IPS-15b (cell line): ENCODE results near the gene SOX4.

ENCODE experiments used
- H3K27me3 ChIP-seq: one replicate; pipeline ENCODE4 v1.6.1; 2013; ENCODE audit warnings: low read length; ENCODE audit not compliant: control insufficient read depth, insufficient read depth
- H3K36me3 ChIP-seq: one replicate; pipeline ENCODE4 v1.6.1; 2013; ENCODE audit warnings: low read length; ENCODE audit not compliant: control insufficient read depth, insufficient read depth
- H3K4me1 ChIP-seq: one replicate; pipeline ENCODE4 v1.6.1; 2013; ENCODE audit warnings: mild to moderate bottlenecking, low read length; ENCODE audit not compliant: control insufficient read depth, insufficient read depth
- H3K4me3 ChIP-seq: one replicate; pipeline ENCODE4 v1.5.1; 2013; ENCODE audit warnings: low read depth, low read length
- H3K9ac ChIP-seq: one replicate; pipeline ENCODE4 v1.6.1; 2013; ENCODE audit warnings: low read depth, mild to moderate bottlenecking, low read length
- H3K9me3 ChIP-seq: one replicate; pipeline ENCODE4 v1.6.1; 2013; ENCODE audit warnings: mild to moderate bottlenecking, low read length; ENCODE audit not compliant: control insufficient read depth, insufficient read depth

Gene SOX4

GRCh38 chr6:21628160-21628559 is 34.6 kb downstream of the SOX4 start:
- H3K4me1 ChIP-seq = no peaks in the 10 kb centered on the region
- H3K27me3 ChIP-seq = no peaks in the 10 kb centered on the region
- no peaks in the 10 kb centered on the region for H3K36me3 ChIP-seq
- no peak overlapping the region for H3K9ac ChIP-seq
- H3K4me3 ChIP-seq = no peak overlapping the region
- no peaks in the 10 kb centered on the region for H3K9me3 ChIP-seq

GRCh38 chr6:21633511-21634109 is 40.1 kb downstream of the SOX4 start:
- H3K4me3 ChIP-seq = no peak overlapping the region
- no peak overlapping the region for H3K9ac ChIP-seq
- no peaks in the 10 kb centered on the region for H3K27me3 ChIP-seq
- no peaks in the 10 kb centered on the region for H3K9me3 ChIP-seq
- no peaks in the 10 kb centered on the region for H3K4me1 ChIP-seq
- H3K36me3 ChIP-seq = no peaks in the 10 kb centered on the region

- Histone ChIP-seq H3K9ac (no peak overlapping the region), H3K4me3 (no peak overlapping the region)
Observed at GRCh38 chr6:21634582-21634981, 41.0 kb downstream of the SOX4 start.

GRCh38 chr6:21636876-21637275 is 43.3 kb downstream of the SOX4 start:
- Histone ChIP-seq H3K4me1 (no peaks in the 10 kb centered on the region), H3K36me3 (no peaks in the 10 kb centered on the region), H3K9ac (no peak overlapping the region)

More at GRCh38 chr6:21634582-21634981, 41.0 kb downstream of the SOX4 start:
- no peaks in the 10 kb centered on the region for H3K36me3 ChIP-seq
- no peaks in the 10 kb centered on the region for H3K4me1 ChIP-seq
- no peaks in the 10 kb centered on the region for H3K27me3 ChIP-seq
- H3K9me3 ChIP-seq = no peaks in the 10 kb centered on the region

GRCh38 chr6:21639316-21639715 is 45.8 kb downstream of the SOX4 start:
- Histone ChIP-seq H3K36me3 (no peaks in the 10 kb centered on the region), H3K4me1 (no peaks in the 10 kb centered on the region), H3K27me3 (no peaks in the 10 kb centered on the region), H3K4me3 (no peak overlapping the region), H3K9ac (no peak overlapping the region), H3K9me3 (no peaks in the 10 kb centered on the region)

More at GRCh38 chr6:21636876-21637275, 43.3 kb downstream of the SOX4 start:
- H3K27me3 ChIP-seq = no peaks in the 10 kb centered on the region
- no peak overlapping the region for H3K4me3 ChIP-seq
- no peaks in the 10 kb centered on the region for H3K9me3 ChIP-seq
